ENCODE data around the gene RAB22A. TPM values are rescaled to one million over a fixed set of nuclear protein-coding genes. Genes with fewer than 3 reads are reported as not detected.

RAB22A gene
- total and polyA plus RNA-seq, 8 donors = 3.1 to 10.1 (median 7.1) TPM

DNA sequence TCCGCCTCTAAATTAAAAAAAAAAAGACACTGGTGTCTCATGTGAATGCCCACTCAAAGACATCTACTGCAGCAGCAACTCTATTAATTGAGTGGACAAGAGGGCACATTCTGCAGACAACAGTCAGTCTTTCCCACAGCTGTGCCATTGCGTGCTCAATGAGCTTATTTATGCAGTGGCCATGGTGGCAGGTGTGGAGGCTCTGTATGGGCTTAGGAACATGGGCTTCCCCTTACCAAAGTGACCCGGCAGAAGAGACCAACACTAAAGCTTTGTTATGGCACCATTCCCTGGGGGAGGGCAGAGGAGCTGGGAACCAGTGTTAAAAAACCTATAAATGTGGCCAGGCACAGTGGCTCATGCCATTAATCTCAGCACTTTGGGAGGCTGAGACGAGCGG, 75.3 kb downstream of the RAB22A start:
- intact Hi-C loops (cut with DNase I) = no loop called here
- WGBS, 2 donors = 79 to 84% methylated on average over 5 of the region's 5 CpGs

DNA sequence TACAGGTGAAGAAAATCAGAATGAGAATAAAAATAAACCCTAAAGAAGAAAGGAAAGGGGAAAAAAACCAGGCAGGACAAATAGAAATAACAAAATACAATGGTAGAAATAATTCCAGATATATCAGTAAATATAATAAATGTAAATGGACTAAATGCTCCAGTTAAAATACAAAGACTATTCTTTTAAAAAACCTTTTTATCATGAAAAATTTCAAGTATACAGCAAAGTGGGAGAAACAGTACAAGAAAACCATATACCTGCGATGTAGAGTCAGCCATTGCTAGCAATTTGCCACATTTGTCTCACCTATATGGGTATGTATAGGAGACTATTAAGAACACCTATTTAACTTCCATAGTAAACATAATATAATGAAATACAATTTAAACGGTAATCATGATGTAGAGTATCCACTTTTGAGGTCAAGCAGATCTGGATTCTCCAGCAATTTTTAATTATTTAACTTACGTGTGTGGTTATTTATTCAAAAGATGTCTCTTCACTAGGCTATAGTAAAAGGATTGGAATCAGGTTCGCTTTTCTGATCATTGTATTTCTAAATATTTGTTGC, 78.6 kb downstream of the RAB22A start:
- Histone ChIP-seq H3K4me1 (peaks cover 0 to 19% (median 10%) of the 10 kb centered on the region in 3 donors), H3K36me3 (no peaks in the 10 kb centered on the region), H3K4me3 (peak overlapping the region in 2 of 4 donors; percentile 66 to 91), H3K9me3 (no peaks in the 10 kb centered on the region), H3K27ac (peak overlapping the region in 2 of 4 donors; percentile 33 to 71), H3K27me3 (no peaks in the 10 kb centered on the region)
- no peak for DNase-seq
- FAIRE-seq = no peak
- no peak for ATAC-seq
- TF ChIP-seq, protein P1, sequence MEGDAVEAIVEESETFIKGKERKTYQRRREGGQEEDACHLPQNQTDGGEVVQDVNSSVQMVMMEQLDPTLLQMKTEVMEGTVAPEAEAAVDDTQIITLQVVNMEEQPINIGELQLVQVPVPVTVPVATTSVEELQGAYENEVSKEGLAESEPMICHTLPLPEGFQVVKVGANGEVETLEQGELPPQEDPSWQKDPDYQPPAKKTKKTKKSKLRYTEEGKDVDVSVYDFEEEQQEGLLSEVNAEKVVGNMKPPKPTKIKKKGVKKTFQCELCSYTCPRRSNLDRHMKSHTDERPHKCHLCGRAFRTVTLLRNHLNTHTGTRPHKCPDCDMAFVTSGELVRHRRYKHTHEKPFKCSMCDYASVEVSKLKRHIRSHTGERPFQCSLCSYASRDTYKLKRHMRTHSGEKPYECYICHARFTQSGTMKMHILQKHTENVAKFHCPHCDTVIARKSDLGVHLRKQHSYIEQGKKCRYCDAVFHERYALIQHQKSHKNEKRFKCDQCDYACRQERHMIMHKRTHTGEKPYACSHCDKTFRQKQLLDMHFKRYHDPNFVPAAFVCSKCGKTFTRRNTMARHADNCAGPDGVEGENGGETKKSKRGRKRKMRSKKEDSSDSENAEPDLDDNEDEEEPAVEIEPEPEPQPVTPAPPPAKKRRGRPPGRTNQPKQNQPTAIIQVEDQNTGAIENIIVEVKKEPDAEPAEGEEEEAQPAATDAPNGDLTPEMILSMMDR (IDR thresholded peaks at IDR 0.05) = no peak
- intact Hi-C loops (cut with DNase I) = no loop called here
- 55 to 63% methylated on average over 4 of the region's 4 CpGs for WGBS, 2 donors

More for the DNA sequence above, 75.3 kb downstream of the RAB22A start:
- no peak overlapping the region for H3K4me3 ChIP-seq
- no peaks in the 10 kb centered on the region for H3K27me3 ChIP-seq
- FAIRE-seq (no peak), DNase-seq (no peak), ATAC-seq (no peak)
- no peak overlapping the region for H3K27ac ChIP-seq
- no peaks in the 10 kb centered on the region for H3K4me1 ChIP-seq
- H3K9me3 ChIP-seq = no peaks in the 10 kb centered on the region
- TF ChIP-seq, protein P1 (IDR thresholded peaks at IDR 0.05) = no peak
- H3K36me3 ChIP-seq = no peaks in the 10 kb centered on the region

DNA sequence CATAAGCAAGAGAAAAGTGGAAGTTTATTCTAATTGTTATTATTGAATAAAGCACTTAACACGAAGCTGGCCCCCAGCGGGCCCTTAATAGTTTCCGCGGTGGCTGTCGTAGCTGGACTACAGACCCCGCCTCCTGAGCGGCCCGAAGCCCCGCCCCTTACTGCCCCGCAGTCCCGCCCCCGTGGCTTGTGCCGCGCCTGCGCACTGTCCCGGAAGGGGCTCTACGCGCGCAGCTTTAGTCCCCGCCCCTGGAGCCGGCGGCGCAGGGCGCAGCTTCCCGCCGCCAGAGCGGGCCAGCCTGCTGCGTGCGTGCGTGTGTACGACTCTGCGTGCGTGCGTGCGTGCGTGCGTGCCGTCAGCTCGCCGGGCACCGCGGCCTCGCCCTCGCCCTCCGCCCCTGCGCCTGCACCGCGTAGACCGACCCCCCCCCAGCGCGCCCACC, 79.4 kb downstream of the RAB22A start, which contains the start of gene VAPB:
Gene VAPB (plus strand): TSS at position 348 of the 442 bp plus-strand sequence. CDS start 231 bp downstream, outside the sequence.
- Histone ChIP-seq H3K27me3 (no peaks in the 10 kb centered on the region), H3K27ac (peak within 1 kb of the TSS; percentile 71 to 84 (median 76)), H3K4me3 (peak within 1 kb of the TSS; percentile 58 to 91 (median 74)), H3K9me3 (no peaks in the 10 kb centered on the region), H3K4me1 (peaks cover 0 to 19% (median 10%) of the 10 kb centered on the region in 3 donors), H3K36me3 (no peaks in the 10 kb centered on the region)
- intact Hi-C loops (cut with DNase I) = no loop called here
- peak; percentile 98 to 100 (median 100) for ATAC-seq
- peak; percentile 91 to 99 (median 98) for DNase-seq
- WGBS, 2 donors = 0 to 1% methylated on average over 42 to 51 of the region's 51 CpGs
- FAIRE-seq = no peak
- TF ChIP-seq, protein P1 (IDR thresholded peaks at IDR 0.05) = no peak

DNA sequence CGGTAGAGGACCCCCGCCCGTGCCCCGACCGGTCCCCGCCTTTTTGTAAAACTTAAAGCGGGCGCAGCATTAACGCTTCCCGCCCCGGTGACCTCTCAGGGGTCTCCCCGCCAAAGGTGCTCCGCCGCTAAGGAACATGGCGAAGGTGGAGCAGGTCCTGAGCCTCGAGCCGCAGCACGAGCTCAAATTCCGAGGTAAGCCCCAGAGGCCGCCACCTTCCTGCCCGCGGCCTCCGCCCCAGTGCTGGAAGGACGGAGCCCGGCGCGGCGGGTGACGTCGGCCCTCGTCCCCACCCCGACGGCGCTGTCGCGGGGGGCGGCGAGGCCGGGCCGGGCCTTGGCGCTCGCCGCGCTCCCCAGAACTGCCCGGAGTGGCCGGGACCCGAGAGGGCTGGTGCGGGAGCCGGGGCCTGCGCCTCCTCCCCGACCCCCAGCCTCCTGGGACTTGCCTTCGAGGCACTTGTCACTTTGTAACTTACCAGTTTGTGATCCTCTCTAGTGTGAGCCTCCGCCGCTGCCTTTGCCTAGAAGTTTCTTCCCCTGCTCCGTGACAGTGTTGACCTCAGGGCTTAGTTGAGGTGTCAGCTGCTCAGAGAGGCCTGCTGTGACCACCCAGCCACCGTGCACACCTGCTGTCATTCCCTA, 79.9 kb downstream of the RAB22A start:
- Histone ChIP-seq H3K36me3 (no peaks in the 10 kb centered on the region), H3K4me3 (peak overlapping the region; percentile 58 to 91 (median 74)), H3K9me3 (no peaks in the 10 kb centered on the region), H3K27ac (peak overlapping the region; percentile 64 to 84 (median 76)), H3K4me1 (peaks cover 0 to 22% (median 10%) of the 10 kb centered on the region in 3 donors), H3K27me3 (no peaks in the 10 kb centered on the region)
- no peak for FAIRE-seq
- TF ChIP-seq, protein P1 (IDR thresholded peaks at IDR 0.05) = no peak
- peak; percentile 45 to 69 (median 58) for ATAC-seq
- intact Hi-C loops (cut with DNase I) = no loop called here
- peak in 3 of 6 donors; percentile 11 to 74 (median 31) for DNase-seq
- 1% methylated on average over 52 to 56 of the region's 56 CpGs for WGBS, 2 donors

Measured in pancreas (tissue), 10 donors.